IMR-90 (cell line): Measurements from ENCODE around the gene CHST8. TPM values are rescaled to one million over a fixed set of nuclear protein-coding genes. Genes with fewer than 3 reads are reported as not detected.

Experiments used
- ATAC-seq: fragments of 200-7000 bp; cut with Tn5 transposase; 2 replicates; pipeline ENCODE4 v1.9.1; 2020; ENCODE audit warnings: low read depth, mild to moderate bottlenecking, moderate library complexity
- BruUV-seq: library from RNA; stranded (reverse); fragments of 400-500 nt; replicated peaks from 2 replicates; lab custom pipeline; 2021; lab: Mats Ljungman, UMichigan
- CTCF ChIA-PET: fragments of 300-600 bp; formaldehyde crosslinking; extraction: SDS; loops from one replicate; lab custom pipeline; 2021; ENCODE audit warnings: antibody characterized with exemption; lab: Yijun Ruan, JAX
- POLR2A ChIA-PET: fragments of 300-600 bp; sonication (Branson Sonifier 250); formaldehyde crosslinking; loops from one replicate; lab custom pipeline; 2022; ENCODE audit warnings: antibody characterized with exemption; ENCODE audit not compliant: unreplicated experiment; lab: Charles Lee
- DNase-seq: peaks from one replicate; pipeline ENCODE4 v3.0.0; 2013
- H2AFZ ChIP-seq: replicated peaks from 2 replicates; pipeline ENCODE3; 2013; ENCODE audit warnings: low read length, mild to moderate bottlenecking; ENCODE audit not compliant: poor library complexity
- H2AK5ac ChIP-seq: 2 replicates; pipeline ENCODE4 v1.6.1; 2013; ENCODE audit warnings: low read depth, low read length, inconsistent platforms
- H2AK9ac ChIP-seq: replicated peaks from 2 replicates; pipeline ENCODE3; 2013; ENCODE audit warnings: mild to moderate bottlenecking, low read depth, low read length, moderate library complexity; ENCODE audit not compliant: poor library complexity
- H2BK120ac ChIP-seq: 2 replicates; pipeline ENCODE4 v1.6.1; 2013; ENCODE audit warnings: low read depth, low read length, inconsistent platforms
- H2BK15ac ChIP-seq: 3 replicates; pipeline ENCODE4 v1.6.1; 2013; ENCODE audit warnings: low read depth, low read length, inconsistent platforms
- H2BK20ac ChIP-seq: 2 replicates; pipeline ENCODE4 v1.6.1; 2013; ENCODE audit warnings: low read depth, mild to moderate bottlenecking, inconsistent platforms, low read length, moderate library complexity
- H2BK5ac ChIP-seq: 2 replicates; pipeline ENCODE4 v1.6.1; 2013; ENCODE audit warnings: mild to moderate bottlenecking, low read depth, low read length, inconsistent platforms; ENCODE audit not compliant: poor library complexity, severe bottlenecking
- H3K14ac ChIP-seq: replicated peaks from 2 replicates; pipeline ENCODE4 v1.6.1; 2013; ENCODE audit warnings: low read depth, low read length, inconsistent platforms
- H3K18ac ChIP-seq: 2 replicates; pipeline ENCODE4 v1.6.1; 2013; ENCODE audit warnings: low read depth, low read length, control low read depth
- H3K23ac ChIP-seq: 2 replicates; pipeline ENCODE4 v1.6.1; 2013; ENCODE audit warnings: low read depth, low read length, inconsistent platforms
- H3K27ac ChIP-seq: 2 replicates; pipeline ENCODE4 v1.5.1; 2013; ENCODE audit warnings: mild to moderate bottlenecking, control low read depth, low read length; ENCODE audit not compliant: insufficient read depth
- H3K27me3 ChIP-seq: 2 replicates; pipeline ENCODE4 v1.6.1; 2013; ENCODE audit warnings: low read length; ENCODE audit not compliant: control insufficient read depth, insufficient read depth
- H3K36me3 ChIP-seq: 2 replicates; pipeline ENCODE4 v1.6.1; 2013; ENCODE audit warnings: low read length, mixed read lengths; ENCODE audit not compliant: control insufficient read depth, insufficient read depth
- H3K4ac ChIP-seq: 2 replicates; pipeline ENCODE4 v1.6.1; 2013; ENCODE audit warnings: low read depth, low read length, inconsistent platforms
- H3K4me1 ChIP-seq: 2 replicates; pipeline ENCODE4 v1.6.1; 2013; ENCODE audit warnings: low read length, mixed read lengths; ENCODE audit not compliant: control insufficient read depth, insufficient read depth
- H3K4me2 ChIP-seq: 2 replicates; pipeline ENCODE4 v1.6.1; 2013; ENCODE audit warnings: low read depth, mild to moderate bottlenecking, control low read depth, low read length, moderate library complexity
- H3K4me3 ChIP-seq: 2 replicates; pipeline ENCODE4 v1.5.1; 2013; ENCODE audit warnings: low read depth, mild to moderate bottlenecking, control low read depth, low read length, moderate library complexity; ENCODE audit not compliant: insufficient read depth
- H3K56ac ChIP-seq: 2 replicates; pipeline ENCODE4 v1.6.1; 2013; ENCODE audit warnings: low read length, inconsistent platforms; ENCODE audit not compliant: insufficient read depth; ENCODE audit errors: extremely low read depth
- H3K79me1 ChIP-seq, 2 experiments: 2 replicates each; pipeline ENCODE4 v1.6.1; 2013; ENCODE audit warnings: low read length in 2 of 2, inconsistent platforms in 1 of 2, low read depth in 1 of 2
- H3K9ac ChIP-seq: 2 replicates; pipeline ENCODE4 v1.6.1; 2013; ENCODE audit warnings: low read depth, low read length, control low read depth
- H3K9me1 ChIP-seq: 2 replicates; pipeline ENCODE4 v1.6.1; 2013; ENCODE audit warnings: low read length, inconsistent platforms; ENCODE audit not compliant: insufficient read depth
- H3K9me3 ChIP-seq: 2 replicates; pipeline ENCODE4 v1.6.1; 2013; ENCODE audit warnings: low read length; ENCODE audit not compliant: control insufficient read depth, insufficient read depth
- H4K20me1 ChIP-seq: 2 replicates; pipeline ENCODE4 v1.6.1; 2013; ENCODE audit warnings: low read length, inconsistent platforms; ENCODE audit not compliant: insufficient read depth
- H4K5ac ChIP-seq: 2 replicates; pipeline ENCODE4 v1.6.1; 2013; ENCODE audit warnings: mild to moderate bottlenecking, low read depth, low read length, control low read depth
- H4K8ac ChIP-seq, 2 experiments: 2 replicates each; pipeline ENCODE4 v1.6.1; 2013; ENCODE audit warnings: low read depth in 2 of 2, low read length in 2 of 2, control low read depth in 1 of 2, inconsistent platforms in 1 of 2
- H4K91ac ChIP-seq: 2 replicates; pipeline ENCODE4 v1.6.1; 2013; ENCODE audit warnings: low read depth, low read length, inconsistent platforms; ENCODE audit not compliant: insufficient read depth
- BHLHE40 ChIP-seq: fragments of 150-350 bp; IDR thresholded peaks from 2 replicates; pipeline ENCODE4 v1.6.1; 2016; ENCODE audit warnings: mild to moderate bottlenecking, low read depth, low read length
- CEBPB ChIP-seq: IDR thresholded peaks from 2 replicates; pipeline ENCODE4 v1.6.1; 2012; ENCODE audit warnings: low read depth, low read length, improper control_type of control experiment
- MAFK ChIP-seq: IDR thresholded peaks from 2 replicates; pipeline ENCODE4 v1.6.1; 2012; ENCODE audit warnings: low read depth, low read length, improper control_type of control experiment
- MAZ ChIP-seq: IDR thresholded peaks from 2 replicates; pipeline ENCODE4 v1.6.1; 2012; ENCODE audit warnings: low read depth, mild to moderate bottlenecking, low read length, improper control_type of control experiment, moderate library complexity, borderline replicate concordance
- NFE2L2 ChIP-seq: fragments of 150-350 bp; IDR thresholded peaks from 2 replicates; pipeline ENCODE4 v1.6.1; 2016; ENCODE audit warnings: low read depth, mild to moderate bottlenecking, low read length
- POLR2A ChIP-seq: IDR thresholded peaks from 2 replicates; pipeline ENCODE4 v1.6.1; 2012; ENCODE audit warnings: mild to moderate bottlenecking, low read depth, low read length
- RAD21 ChIP-seq: IDR thresholded peaks from 2 replicates; pipeline ENCODE4 v1.6.1; 2012; ENCODE audit warnings: low read length, improper control_type of control experiment
- RCOR1 ChIP-seq: IDR thresholded peaks from 2 replicates; pipeline ENCODE4 v1.6.1; 2012; ENCODE audit warnings: mild to moderate bottlenecking, low read length, improper control_type of control experiment; ENCODE audit not compliant: insufficient replicate concordance
- RFX5 ChIP-seq: IDR thresholded peaks from 2 replicates; pipeline ENCODE4 v1.8.0; 2012; ENCODE audit warnings: low read depth, mild to moderate bottlenecking, low read length, moderate library complexity
- USF2 ChIP-seq: fragments of 150-350 bp; IDR thresholded peaks from 2 replicates; pipeline ENCODE4 v1.6.1; 2017; ENCODE audit warnings: mild to moderate bottlenecking, antibody characterized with exemption, low read length, low read depth
- WGBS, 2 experiments: methylation state at CpG; one replicate each; pipeline versions ENCODE4 v1.1.5 to v1.1.7; 2013; ENCODE audit warnings: missing lambda C conversion rate in 2 of 2; ENCODE audit not compliant: insufficient read length in 1 of 2; ENCODE audit errors: extremely low coverage in 2 of 2; 5-methylcytosine and 5-hydroxymethylcytosine counted together
- dilution Hi-C: fragments of 300-500 bp; cut with HindIII; formaldehyde crosslinking; loops from one replicate; pipeline ENCODE4 v1.14.3; 2018; ENCODE audit warnings: low sequenced_read_pairs; ENCODE audit not compliant: unreplicated experiment
- in situ Hi-C: fragments of 300-500 bp; cut with MboI; formaldehyde crosslinking; loops from 3 replicates; pipeline ENCODE4 v1.14.3; 2019; ENCODE audit warnings: low sequenced_read_pairs, inconsistent platforms, mixed read lengths
- intact Hi-C: fragments of 100-400 bp; cut with micrococcal nuclease; formaldehyde crosslinking; loops from 2 replicates; pipeline ENCODE4 v1.10.0; 2022
- polyA plus RNA-seq, 3 experiments: library from polyadenylated mRNA; depleted of rRNA; stranded (reverse); fragments of >200 nt; gene quantifications; 2 replicates each; pipeline ENCODE4 v1.2.3, GENCODE V29; 2012; ENCODE audit warnings: low replicate concordance in 1 of 3
- total RNA-seq: library from RNA; depleted of rRNA; stranded (reverse); fragments of >200 nt; gene quantifications from 2 replicates; pipeline ENCODE4 v1.2.3, GENCODE V29; 2012
- TF ChIP-seq, protein P1 (sequence below): conservative IDR thresholded peaks from 2 replicates; pipeline ENCODE4 v1.5.1; 2012; ENCODE audit warnings: mild to moderate bottlenecking, low read depth, low read length, improper control_type of control experiment
- TF ChIP-seq, protein P2 (sequence below): fragments of 150-350 bp; IDR thresholded peaks from 2 replicates; pipeline ENCODE4 v1.6.1; 2016; ENCODE audit warnings: low read depth, mild to moderate bottlenecking, low read length, moderate library complexity, borderline replicate concordance

Gene CHST8
- total and polyA plus RNA-seq, 2 of the 4 experiments (the other 2 are of a cell fraction) = not detected

GRCh38 chr19:33797802-33798671, 176.3 kb downstream of the CHST8 start:
- Histone ChIP-seq H4K91ac (peak overlapping the region; percentile 46; the same call in 1 of the 2 replicates), H2AK9ac (peak overlapping the region; percentile 22), H4K5ac (no peak overlapping the region; the same call in 1 of the 2 replicates), H3K18ac (no peak overlapping the region; the same call in 1 of the 2 replicates), H2BK15ac (no peak overlapping the region), H2AFZ (peak overlapping the region; percentile 67), H3K27ac (peak overlapping the region; percentile 60), H2BK20ac (no peak overlapping the region), H3K23ac (no peak overlapping the region), H3K79me1 (peaks cover 0 to 5% of the 10 kb centered on the region in 2 experiments; a peak in 1 of 4 replicates), H3K9me1 (no peaks in the 10 kb centered on the region), H3K4me2 (peak overlapping the region; percentile 85), H2BK5ac (no peak overlapping the region), H4K8ac (peak overlapping the region in 1 of 2 experiments; percentile 6; a peak in 2 of 4 replicates), H2BK120ac (no peak overlapping the region), H3K14ac (no peak overlapping the region), H3K4ac (peak overlapping the region; percentile 79; the same call in 1 of the 2 replicates), H3K56ac (peak overlapping the region; percentile 32; the same call in 1 of the 2 replicates), H3K27me3 (no peaks in the 10 kb centered on the region; the same call in 1 of the 2 replicates), H3K4me1 (peaks cover 2% of the 10 kb centered on the region; the same call in 1 of the 2 replicates), H3K9ac (peak overlapping the region; percentile 78), H3K36me3 (peaks cover 23% of the 10 kb centered on the region), H3K9me3 (no peaks in the 10 kb centered on the region), H2AK5ac (0 out of 2 replicates have a peak overlapping the region, but pooled peaks have one; percentile 50), H3K4me3 (peak overlapping the region; percentile 63), H4K20me1 (peaks cover 4% of the 10 kb centered on the region; the same call in 1 of the 2 replicates)
- no TSS peak for BruUV-seq
- WGBS, 2 experiments = 0% methylated on average over 2 of the region's 61 CpGs; no CpG with 5 or more reads in 1 of the 2 experiments
- DNase-seq (peak; percentile 33), ATAC-seq (peak; percentile 16)
- intact Hi-C loops (loop anchor here (5.0 kb wide), 1 partner anchor 199 kb away; no protein-coding TSS in a partner anchor), dilution Hi-C loops (no loop called here), in situ Hi-C loops (loop anchor here (25.0 kb wide), 1 partner anchor 539 kb away; no protein-coding TSS in a partner anchor)
- CTCF ChIA-PET = interaction anchor here (0.6 to 2.5 kb wide), 4 partner anchors 20 to 298 kb away, joined by 3 to 10 read pairs (median 6); no protein-coding TSS in a partner anchor
- POLR2A ChIA-PET = interaction anchor here (0.6 to 0.7 kb wide), 2 partner anchors 11 to 531 kb away, joined by 3 to 5 read pairs; no protein-coding TSS in a partner anchor
- TF ChIP-seq NFE2L2 = no peak
- no peak for TF ChIP-seq MAZ
- TF ChIP-seq RAD21 = no peak
- TF ChIP-seq USF2 = no peak
- no peak for TF ChIP-seq CEBPB
- no peak for TF ChIP-seq RFX5
- no peak for TF ChIP-seq POLR2A
- TF ChIP-seq, protein P1, sequence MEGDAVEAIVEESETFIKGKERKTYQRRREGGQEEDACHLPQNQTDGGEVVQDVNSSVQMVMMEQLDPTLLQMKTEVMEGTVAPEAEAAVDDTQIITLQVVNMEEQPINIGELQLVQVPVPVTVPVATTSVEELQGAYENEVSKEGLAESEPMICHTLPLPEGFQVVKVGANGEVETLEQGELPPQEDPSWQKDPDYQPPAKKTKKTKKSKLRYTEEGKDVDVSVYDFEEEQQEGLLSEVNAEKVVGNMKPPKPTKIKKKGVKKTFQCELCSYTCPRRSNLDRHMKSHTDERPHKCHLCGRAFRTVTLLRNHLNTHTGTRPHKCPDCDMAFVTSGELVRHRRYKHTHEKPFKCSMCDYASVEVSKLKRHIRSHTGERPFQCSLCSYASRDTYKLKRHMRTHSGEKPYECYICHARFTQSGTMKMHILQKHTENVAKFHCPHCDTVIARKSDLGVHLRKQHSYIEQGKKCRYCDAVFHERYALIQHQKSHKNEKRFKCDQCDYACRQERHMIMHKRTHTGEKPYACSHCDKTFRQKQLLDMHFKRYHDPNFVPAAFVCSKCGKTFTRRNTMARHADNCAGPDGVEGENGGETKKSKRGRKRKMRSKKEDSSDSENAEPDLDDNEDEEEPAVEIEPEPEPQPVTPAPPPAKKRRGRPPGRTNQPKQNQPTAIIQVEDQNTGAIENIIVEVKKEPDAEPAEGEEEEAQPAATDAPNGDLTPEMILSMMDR = no peak
- no peak for TF ChIP-seq BHLHE40
- TF ChIP-seq, protein P2, sequence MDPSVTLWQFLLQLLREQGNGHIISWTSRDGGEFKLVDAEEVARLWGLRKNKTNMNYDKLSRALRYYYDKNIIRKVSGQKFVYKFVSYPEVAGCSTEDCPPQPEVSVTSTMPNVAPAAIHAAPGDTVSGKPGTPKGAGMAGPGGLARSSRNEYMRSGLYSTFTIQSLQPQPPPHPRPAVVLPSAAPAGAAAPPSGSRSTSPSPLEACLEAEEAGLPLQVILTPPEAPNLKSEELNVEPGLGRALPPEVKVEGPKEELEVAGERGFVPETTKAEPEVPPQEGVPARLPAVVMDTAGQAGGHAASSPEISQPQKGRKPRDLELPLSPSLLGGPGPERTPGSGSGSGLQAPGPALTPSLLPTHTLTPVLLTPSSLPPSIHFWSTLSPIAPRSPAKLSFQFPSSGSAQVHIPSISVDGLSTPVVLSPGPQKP = no peak
- TF ChIP-seq RCOR1 = no peak
- TF ChIP-seq MAFK = no peak
